ENCODE data around the gene CHID1. TPM values are rescaled to one million over a fixed set of nuclear protein-coding genes. Genes with fewer than 3 reads are reported as not detected.

Gene CHID1
- total and polyA plus RNA-seq, 2 experiments from 2014 or later = 54.1 to 67.3 TPM

GRCh38 chr11:837189-837989, 73.2 kb downstream of the CHID1 start:
- DNase-seq (ENCODE audit: low spot score) (no peak), ATAC-seq (no peak)
- peaks cover 23% of the 10 kb centered on the region for H3K79me2 ChIP-seq (replicated peaks; ENCODE audit: insufficient read depth)
- H3K4me3 Mint-ChIP-seq = no peak overlapping the region
- peaks cover 18% of the 10 kb centered on the region for H3K4me1 ChIP-seq (ENCODE audit: insufficient read depth)
- H3K36me3 Mint-ChIP-seq (ENCODE audit: low read depth) = peaks cover 38% of the 10 kb centered on the region
- no peak overlapping the region for H3K27ac ChIP-seq (ENCODE audit: low read depth)
- no peak overlapping the region for H3K4me3 ChIP-seq
- peaks cover 6% of the 10 kb centered on the region; the same call in 1 of the 2 replicates for H3K36me3 ChIP-seq (ENCODE audit: insufficient read depth)
- H3K27me3 ChIP-seq (ENCODE audit: insufficient read depth) = peaks cover under 1% of the 10 kb centered on the region; the same call in 1 of the 2 replicates
- H3K4me1 Mint-ChIP-seq = peaks cover 29% of the 10 kb centered on the region
- H3K27ac Mint-ChIP-seq = no peak overlapping the region
- H3K9me2 ChIP-seq (ENCODE audit: insufficient read depth) = no peaks in the 10 kb centered on the region
- no peak overlapping the region for H2AFZ ChIP-seq
- TF ChIP-seq REST (IDR thresholded peaks at IDR 0.05; ENCODE audit: unreplicated experiment) (no peak), NANOG (IDR thresholded peaks at IDR 0.05; ENCODE audit: borderline replicate concordance) (no peak), ZNF331 (CRISPR knock-in tag; IDR thresholded peaks at IDR 0.05; ENCODE audit: low read depth) (no peak), ZNF462 (CRISPR knock-in tag; IDR thresholded peaks at IDR 0.05) (no peak), POLR2AphosphoS5 (IDR thresholded peaks at IDR 0.05; ENCODE audit: low read depth) (no peak; the same call in 1 of the 2 replicates), JUNB (IDR thresholded peaks at IDR 0.05; ENCODE audit: unreplicated experiment) (no peak), EZH2 (IDR thresholded peaks at IDR 0.05; ENCODE audit: low read depth, unreplicated experiment) (no peak), CREB1 (CRISPR knock-in tag; IDR thresholded peaks at IDR 0.05; ENCODE audit: low read depth) (no peak), CTCF (conservative IDR thresholded peaks at IDR 0.05; ENCODE audit: low read depth in 2 of 2) (no peak), EZH2phosphoT487 (IDR thresholded peaks at IDR 0.05; ENCODE audit: unreplicated experiment) (no peak), ZNF114 (CRISPR knock-in tag; IDR thresholded peaks at IDR 0.05) (no peak), STAT1 (IDR thresholded peaks at IDR 0.05; ENCODE audit: unreplicated experiment) (no peak), ETS1 (IDR thresholded peaks at IDR 0.05) (no peak)
- peaks cover 29% of the 10 kb centered on the region for H3K27me3 Mint-ChIP-seq (ENCODE audit: insufficient read depth, low read depth, poor library complexity)
- no peak overlapping the region for H3K4me2 ChIP-seq
- peaks cover 26% of the 10 kb centered on the region for H3F3A ChIP-seq (replicated peaks; ENCODE audit: low read depth)
- H4K20me1 ChIP-seq (replicated peaks; ENCODE audit: insufficient read depth) = peaks cover 38% of the 10 kb centered on the region
- no peaks in the 10 kb centered on the region for H3K9me3 Mint-ChIP-seq

All from GM23338 (cell line).